ENCODE results near the gene RNU7-1. TPM values are rescaled to one million over a fixed set of nuclear protein-coding genes. Genes with fewer than 3 reads are reported as not detected.
A peak's percentile ranks its signal among the peaks of the same experiment; 100 is the strongest.

RNU7-1 gene
- total and polyA plus RNA-seq, 9 of the 15 experiments (the other 6 are each of a cell fraction or from before 2014, with no cell fraction given), result not detected

- TF ChIP-seq ZBTB11 (CRISPR knock-in tag; IDR thresholded peaks at IDR 0.05), result peak in 1 of 3 experiments; percentile 58; a peak in 1 of 6 replicates
- no peak for TF ChIP-seq RAD51 (IDR thresholded peaks at IDR 0.05; ENCODE audit: borderline replicate concordance, low read depth)
- TF ChIP-seq ZFX (CRISPR knock-in tag; IDR thresholded peaks at IDR 0.05), result no peak
- TF ChIP-seq EZH2 (IDR thresholded peaks at IDR 0.05; ENCODE audit: borderline replicate concordance, low read depth, low read length), result no peak
- peak; percentile 23; the same call in 1 of the 2 replicates for TF ChIP-seq CXXC5 (CRISPR knock-in tag; IDR thresholded peaks at IDR 0.05)
- no peak for TF ChIP-seq NR2C1 (IDR thresholded peaks at IDR 0.05)
- TF ChIP-seq NR2C1 (tag; IDR thresholded peaks at IDR 0.05), result no peak
- TF ChIP-seq ARNT (IDR thresholded peaks at IDR 0.05), result no peak
- peak; percentile 68 for TF ChIP-seq FOXM1 (IDR thresholded peaks at IDR 0.05; ENCODE audit: low read depth)
- no peak for TF ChIP-seq FOXM1 (CRISPR knock-in tag; IDR thresholded peaks at IDR 0.05; ENCODE audit: low read depth)
- TF ChIP-seq MAFG (tag; conservative IDR thresholded peaks at IDR 0.05), result no peak
- no peak for TF ChIP-seq NFIX (CRISPR knock-in tag; IDR thresholded peaks at IDR 0.05; ENCODE audit: low read depth)
- no peak for TF ChIP-seq PHF20 (IDR thresholded peaks at IDR 0.05; ENCODE audit: partially characterized antibody)
- TF ChIP-seq MLX (CRISPR knock-in tag; conservative IDR thresholded peaks at IDR 0.05), result no peak
- no peak for TF ChIP-seq NR2F6 (CRISPR knock-in tag; IDR thresholded peaks at IDR 0.05)
- peak; percentile 55; the same call in 1 of the 2 replicates for TF ChIP-seq POLR2AphosphoS2 (IDR thresholded peaks at IDR 0.05; ENCODE audit: low read length)
- TF ChIP-seq, protein P1, sequence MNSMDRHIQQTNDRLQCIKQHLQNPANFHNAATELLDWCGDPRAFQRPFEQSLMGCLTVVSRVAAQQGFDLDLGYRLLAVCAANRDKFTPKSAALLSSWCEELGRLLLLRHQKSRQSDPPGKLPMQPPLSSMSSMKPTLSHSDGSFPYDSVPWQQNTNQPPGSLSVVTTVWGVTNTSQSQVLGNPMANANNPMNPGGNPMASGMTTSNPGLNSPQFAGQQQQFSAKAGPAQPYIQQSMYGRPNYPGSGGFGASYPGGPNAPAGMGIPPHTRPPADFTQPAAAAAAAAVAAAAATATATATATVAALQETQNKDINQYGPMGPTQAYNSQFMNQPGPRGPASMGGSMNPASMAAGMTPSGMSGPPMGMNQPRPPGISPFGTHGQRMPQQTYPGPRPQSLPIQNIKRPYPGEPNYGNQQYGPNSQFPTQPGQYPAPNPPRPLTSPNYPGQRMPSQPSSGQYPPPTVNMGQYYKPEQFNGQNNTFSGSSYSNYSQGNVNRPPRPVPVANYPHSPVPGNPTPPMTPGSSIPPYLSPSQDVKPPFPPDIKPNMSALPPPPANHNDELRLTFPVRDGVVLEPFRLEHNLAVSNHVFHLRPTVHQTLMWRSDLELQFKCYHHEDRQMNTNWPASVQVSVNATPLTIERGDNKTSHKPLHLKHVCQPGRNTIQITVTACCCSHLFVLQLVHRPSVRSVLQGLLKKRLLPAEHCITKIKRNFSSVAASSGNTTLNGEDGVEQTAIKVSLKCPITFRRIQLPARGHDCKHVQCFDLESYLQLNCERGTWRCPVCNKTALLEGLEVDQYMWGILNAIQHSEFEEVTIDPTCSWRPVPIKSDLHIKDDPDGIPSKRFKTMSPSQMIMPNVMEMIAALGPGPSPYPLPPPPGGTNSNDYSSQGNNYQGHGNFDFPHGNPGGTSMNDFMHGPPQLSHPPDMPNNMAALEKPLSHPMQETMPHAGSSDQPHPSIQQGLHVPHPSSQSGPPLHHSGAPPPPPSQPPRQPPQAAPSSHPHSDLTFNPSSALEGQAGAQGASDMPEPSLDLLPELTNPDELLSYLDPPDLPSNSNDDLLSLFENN (IDR thresholded peaks at IDR 0.05; ENCODE audit: low read depth in 2 of 2, low read length in 2 of 2), result 0 out of 4 replicates have a peak, but pooled peaks of 1 of the 2 experiments have one; percentile 51
- TF ChIP-seq NFIC (IDR thresholded peaks at IDR 0.05), result peak; percentile 72
- no peak for TF ChIP-seq SIX5 (IDR thresholded peaks at IDR 0.05; ENCODE audit: borderline replicate concordance in 1 of 2, insufficient read depth in 1 of 2, low read depth in 1 of 2, low read length in 2 of 2)
- no peak for TF ChIP-seq CEBPG (CRISPR knock-in tag; IDR thresholded peaks at IDR 0.05)
- no peak for TF ChIP-seq CEBPG (tag; conservative IDR thresholded peaks at IDR 0.05 in 1 of 2, IDR thresholded peaks at IDR 0.05 in 1 of 2)
- TF ChIP-seq FUS (optimal IDR thresholded peaks at IDR 0.05; ENCODE audit: low read depth, low read length), result no peak
- TF ChIP-seq ZNF354B (CRISPR knock-in tag; IDR thresholded peaks at IDR 0.05), result no peak
Observed at GRCh38 chr12:6964605-6965025, 21.0 kb downstream of the RNU7-1 start (continued).

Data from K562 (cell line).